Spleen (tissue), 13 donors: Measurements from ENCODE around the gene L2HGDH. TPM values are rescaled to one million over a fixed set of nuclear protein-coding genes. Genes with fewer than 3 reads are reported as not detected.

Source experiments
- DNase-seq: peaks from one replicate; pipeline ENCODE4 v3.0.0-alpha.2; 2020
- H3K27ac ChIP-seq, 8 donors: fragments of 200-600 bp; sonication (generic) in 7 of 8; 1 replicate in 4 of 8; 2 replicates in 4 of 8; pipeline versions ENCODE4 v1.5.0 to v1.8.0; 2016 to 2021; ENCODE audit warnings: inconsistent platforms in 4 of 8, mild to moderate bottlenecking in 4 of 8, moderate library complexity in 1 of 8
- H3K27me3 ChIP-seq, 7 donors: fragments of 200-600 bp; sonication (generic) in 6 of 7; replicated peaks in 1 of 7; 1 replicate in 4 of 7; 2 replicates in 3 of 7; pipeline versions ENCODE4 v1.5.0 to v1.8.0; 2016 to 2021; ENCODE audit warnings: inconsistent platforms in 3 of 7, mild to moderate bottlenecking in 1 of 7
- H3K36me3 ChIP-seq, 6 donors: fragments of 200-600 bp; sonication (generic) in 5 of 6; 1 replicate in 4 of 6; 2 replicates in 2 of 6; pipeline versions ENCODE4 v1.5.0 to v1.8.0; 2016 to 2021; ENCODE audit warnings: inconsistent platforms in 2 of 6
- H3K4me1 ChIP-seq, 6 donors: fragments of 200-600 bp; sonication (generic) in 5 of 6; 1 replicate in 3 of 6; 2 replicates in 3 of 6; pipeline versions ENCODE4 v1.5.0 to v1.8.0; 2016 to 2021; ENCODE audit warnings: inconsistent platforms in 3 of 6
- H3K4me3 ChIP-seq, 8 donors: fragments of 200-600 bp; sonication (generic) in 7 of 8; 1 replicate in 4 of 8; 2 replicates in 4 of 8; pipeline versions ENCODE4 v1.5.0 to v1.8.0; 2016 to 2021; ENCODE audit warnings: inconsistent platforms in 4 of 8, mild to moderate bottlenecking in 4 of 8, moderate library complexity in 2 of 8
- H3K9me3 ChIP-seq, 8 donors: fragments of 200-600 bp; sonication (generic) in 7 of 8; 1 replicate in 4 of 8; 2 replicates in 4 of 8; pipeline versions ENCODE4 v1.5.0 to v1.8.0; 2016 to 2021; ENCODE audit warnings: inconsistent platforms in 4 of 8
- POLR2A ChIP-seq, 3 donors: fragments of 450-650 bp; IDR thresholded peaks; one replicate each; pipeline ENCODE4 v1.5.1; 2017; ENCODE audit warnings: antibody characterized with exemption in 3 of 3, mild to moderate bottlenecking in 1 of 3
- POLR2AphosphoS5 ChIP-seq, 3 donors: sonication (generic); formaldehyde crosslinking; IDR thresholded peaks; one replicate each; pipeline ENCODE4 v1.5.1; 2017; ENCODE audit warnings: antibody characterized with exemption in 3 of 3
- WGBS, 5 donors: extraction: QIAGEN DNeasy Blood & Tissue Kit in 3 of 5; methylation state at CpG; one replicate each; pipeline versions ENCODE4 v1.1.5 to v1.1.7; 2013 to 2018; 5-methylcytosine and 5-hydroxymethylcytosine counted together
- intact Hi-C: fragments of 100-400 bp; cut with DNase I; formaldehyde crosslinking; loops from one replicate; pipeline ENCODE4 v1.15.0; 2023; ENCODE audit warnings: low total_unique reads
- long read RNA-seq, 2 donors: transcript quantifications; one replicate each; lab custom pipeline, GENCODE V29; 2026
- polyA plus RNA-seq, 3 donors: library from polyadenylated mRNA; stranded (reverse); fragments of 200-250 nt; gene quantifications; one replicate each; pipeline ENCODE4 v1.2.1, GENCODE V29; 2013
- total RNA-seq, 7 donors: library from RNA; depleted of rRNA in 3 of 7; stranded (reverse); fragments of >200 nt in 3 of 7; fragmentation: NEBNext Ultra II Directional in 4 of 7; extraction: Animal tissue kit (Norgen Biotek cat#: 25700) in 4 of 7; gene quantifications; one replicate each; pipeline versions ENCODE4 v1.1.0 to v1.2.1, GENCODE V29; 2016 to 2021
- TF ChIP-seq, protein P1 (sequence below), 11 experiments: fragments of 200-600 bp in 7 of 11; fragments of 450-650 bp in 4 of 11; sonication (generic) in 4 of 11; IDR thresholded peaks in 8 of 11; conservative IDR thresholded peaks in 3 of 11; 1 replicate in 7 of 11; 2 replicates in 4 of 11; pipeline versions ENCODE4 v1.4.0 to v1.8.0; 2016 to 2021; ENCODE audit warnings: antibody characterized with exemption in 11 of 11, inconsistent platforms in 4 of 11, mild to moderate bottlenecking in 1 of 11
- donor health status: healthy with polysubstance abuse.
- donor health status: DM: no; HTN: no; CAD: no; lungs with moderate emphysema.
- donor health status: DM: no; HTN: no; CAD: no.
- donor health status: Bipolar disorder and iron deficiency.
- donor health status: healthy.
- donor health status: DM: no; HTN: no; CAD: no.
- donor health status: DM: yes; HTN: yes; CAD: no.

The L2HGDH gene
- total RNA-seq (1 to 10 TPM; 2.8 to 4.9 (median 3.9) TPM), polyA plus RNA-seq (1 to 10 TPM in 2 of 3 donors, under 1 TPM in 1; 0.72 to 1.2 (median 1.2) TPM)
- long read RNA-seq, donor 1, partial matches to known transcripts: 0 of 6 reads
- long read RNA-seq, donor 1, other reads (novel, unspliced or antisense): 6 of 6 reads
- long read RNA-seq, donor 2: 0 reads

DNA sequence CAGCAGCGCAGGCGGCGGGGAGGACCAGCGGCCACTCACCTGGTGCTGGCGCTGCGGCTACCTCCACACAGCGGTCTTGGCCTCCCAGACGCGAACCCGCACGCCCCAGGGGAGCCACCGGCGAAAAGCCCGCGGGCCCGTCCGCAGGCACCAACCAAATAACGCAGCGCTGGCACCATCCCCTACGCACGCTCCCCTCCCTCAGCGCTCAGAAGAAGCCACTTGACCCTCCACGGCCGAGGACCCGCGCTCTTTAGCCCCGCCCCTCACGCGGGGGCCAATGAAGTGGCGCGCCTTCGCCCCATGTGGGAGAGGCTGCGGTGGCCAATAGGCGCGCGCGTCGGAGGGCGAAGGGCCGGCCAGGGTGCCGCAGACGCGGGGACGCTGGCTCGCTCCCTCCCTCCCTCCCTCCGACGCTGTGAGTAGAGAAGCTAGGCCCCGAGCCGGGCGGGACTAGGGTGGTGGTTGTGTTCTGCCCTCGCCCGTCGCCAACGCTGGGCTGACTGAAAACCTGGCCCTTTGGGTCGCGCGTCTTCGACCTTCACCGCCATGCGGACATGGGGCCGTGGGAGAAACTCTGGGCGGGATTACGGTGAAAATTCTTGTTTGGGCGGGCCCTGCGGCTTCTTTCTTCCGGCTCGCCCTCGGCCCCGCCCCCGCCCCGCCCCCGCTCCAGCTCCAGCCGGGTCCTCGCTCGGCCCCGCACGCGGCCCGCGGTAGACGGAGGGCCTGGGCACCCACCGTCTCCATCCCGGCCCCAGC lies at the start of gene L2HGDH, which contains the start of gene DMAC2L:
TSS of gene L2HGDH (minus strand) at position 258 of the 762 bp plus-strand sequence. CDS start at position 179, 79 bp downstream.
TSS of gene DMAC2L (plus strand) at position 353 of the 762 bp plus-strand sequence. CDS start 9,164 bp downstream, outside the sequence.
- Histone ChIP-seq H3K9me3 (no peaks in the 10 kb centered on the region), H3K27me3 (no peaks in the 10 kb centered on the region), H3K36me3 (peaks cover 0 to 9% (median 0%) of the 10 kb centered on the region in 6 donors), H3K4me3 (peak within 1 kb of the TSS; percentile 68 to 96 (median 86)), H3K4me1 (peaks cover 10 to 41% (median 21%) of the 10 kb centered on the region in 6 donors), H3K27ac (peak within 1 kb of the TSS; percentile 90 to 98 (median 93))
- peak; percentile 96 for DNase-seq
- intact Hi-C loops: no loop called here
- TF ChIP-seq, protein P1, sequence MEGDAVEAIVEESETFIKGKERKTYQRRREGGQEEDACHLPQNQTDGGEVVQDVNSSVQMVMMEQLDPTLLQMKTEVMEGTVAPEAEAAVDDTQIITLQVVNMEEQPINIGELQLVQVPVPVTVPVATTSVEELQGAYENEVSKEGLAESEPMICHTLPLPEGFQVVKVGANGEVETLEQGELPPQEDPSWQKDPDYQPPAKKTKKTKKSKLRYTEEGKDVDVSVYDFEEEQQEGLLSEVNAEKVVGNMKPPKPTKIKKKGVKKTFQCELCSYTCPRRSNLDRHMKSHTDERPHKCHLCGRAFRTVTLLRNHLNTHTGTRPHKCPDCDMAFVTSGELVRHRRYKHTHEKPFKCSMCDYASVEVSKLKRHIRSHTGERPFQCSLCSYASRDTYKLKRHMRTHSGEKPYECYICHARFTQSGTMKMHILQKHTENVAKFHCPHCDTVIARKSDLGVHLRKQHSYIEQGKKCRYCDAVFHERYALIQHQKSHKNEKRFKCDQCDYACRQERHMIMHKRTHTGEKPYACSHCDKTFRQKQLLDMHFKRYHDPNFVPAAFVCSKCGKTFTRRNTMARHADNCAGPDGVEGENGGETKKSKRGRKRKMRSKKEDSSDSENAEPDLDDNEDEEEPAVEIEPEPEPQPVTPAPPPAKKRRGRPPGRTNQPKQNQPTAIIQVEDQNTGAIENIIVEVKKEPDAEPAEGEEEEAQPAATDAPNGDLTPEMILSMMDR (IDR thresholded peaks at IDR 0.05 in 8 of 11, conservative IDR thresholded peaks at IDR 0.05 in 3 of 11): peak in 5 of 11 experiments; percentile 14 to 55 (median 22)
- TF ChIP-seq POLR2A (IDR thresholded peaks at IDR 0.05): peak in 2 of 3 donors; percentile 59 to 80
- TF ChIP-seq POLR2AphosphoS5 (IDR thresholded peaks at IDR 0.05): peak; percentile 95 to 97 (median 96)
- 0 to 1% (median 0%) methylated on average over 6 to 83 of the region's 83 CpGs for WGBS, 5 donors

DNA sequence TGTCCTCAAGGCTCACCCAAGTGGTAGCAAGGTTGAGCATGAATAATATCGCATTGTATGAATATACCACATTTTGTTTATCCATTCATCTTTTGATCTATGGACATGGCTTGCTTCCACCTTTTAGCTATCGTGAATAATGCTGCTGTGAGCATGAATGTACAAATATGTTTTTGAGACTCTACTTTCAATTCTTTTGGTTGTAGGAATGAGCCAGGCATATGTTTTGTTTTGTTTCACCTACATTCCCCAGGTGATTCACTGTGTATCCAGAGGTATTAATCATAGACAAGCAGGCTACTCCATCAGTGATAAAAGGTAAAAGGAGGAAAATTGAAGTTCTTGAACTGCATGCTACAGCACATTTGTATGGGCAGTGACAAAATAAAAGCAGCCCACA lies 48.8 kb upstream of the L2HGDH start:
- H3K36me3 ChIP-seq: peaks cover 0 to 30% (median 7%) of the 10 kb centered on the region in 6 donors
- TF ChIP-seq, protein P1 (IDR thresholded peaks at IDR 0.05 in 8 of 11, conservative IDR thresholded peaks at IDR 0.05 in 3 of 11): no peak
- TF ChIP-seq POLR2A (IDR thresholded peaks at IDR 0.05): no peak
- no peak for TF ChIP-seq POLR2AphosphoS5 (IDR thresholded peaks at IDR 0.05)
- DNase-seq: no peak
- H3K4me1 ChIP-seq: peaks cover 11 to 48% (median 30%) of the 10 kb centered on the region in 6 donors
- no peaks in the 10 kb centered on the region for H3K27me3 ChIP-seq
- no peaks in the 10 kb centered on the region for H3K9me3 ChIP-seq
- H3K4me3 ChIP-seq: no peak overlapping the region
- intact Hi-C loops: no loop called here
- H3K27ac ChIP-seq: no peak overlapping the region
- whole genome bisulfite sequencing, 5 donors: 94 to 98% (median 96%) methylated on average over 2 of the region's 2 CpGs

DNA sequence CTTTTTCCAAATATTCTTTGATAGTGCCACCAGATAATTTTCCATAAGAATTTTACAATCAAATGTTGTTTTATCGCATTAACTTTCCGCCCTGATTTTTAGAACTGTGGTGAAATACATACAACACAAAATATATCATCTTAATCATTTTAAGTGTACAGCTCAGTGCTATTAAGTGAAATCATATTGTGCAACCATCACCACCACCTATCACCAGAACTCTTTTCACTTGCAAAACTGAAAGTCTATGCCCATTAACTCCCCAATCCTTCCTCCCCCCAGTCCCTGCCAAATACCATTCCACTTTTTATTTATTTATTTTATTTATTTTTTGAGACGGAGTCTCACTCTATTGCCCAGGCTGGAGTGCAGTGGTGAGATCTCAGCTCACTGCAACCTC lies 48.1 kb upstream of the L2HGDH start:
- Histone ChIP-seq H3K36me3 (peaks cover 0 to 32% (median 7%) of the 10 kb centered on the region in 6 donors), H3K27me3 (no peaks in the 10 kb centered on the region), H3K27ac (no peak overlapping the region), H3K9me3 (no peaks in the 10 kb centered on the region), H3K4me1 (peaks cover 11 to 40% (median 26%) of the 10 kb centered on the region in 6 donors), H3K4me3 (no peak overlapping the region)
- no peak for DNase-seq
- 91 to 98% (median 97%) methylated on average over 3 of the region's 3 CpGs for WGBS, 5 donors
- intact Hi-C loops: no loop called here
- TF ChIP-seq POLR2A (IDR thresholded peaks at IDR 0.05): no peak
- TF ChIP-seq, protein P1 (IDR thresholded peaks at IDR 0.05 in 8 of 11, conservative IDR thresholded peaks at IDR 0.05 in 3 of 11): no peak

DNA sequence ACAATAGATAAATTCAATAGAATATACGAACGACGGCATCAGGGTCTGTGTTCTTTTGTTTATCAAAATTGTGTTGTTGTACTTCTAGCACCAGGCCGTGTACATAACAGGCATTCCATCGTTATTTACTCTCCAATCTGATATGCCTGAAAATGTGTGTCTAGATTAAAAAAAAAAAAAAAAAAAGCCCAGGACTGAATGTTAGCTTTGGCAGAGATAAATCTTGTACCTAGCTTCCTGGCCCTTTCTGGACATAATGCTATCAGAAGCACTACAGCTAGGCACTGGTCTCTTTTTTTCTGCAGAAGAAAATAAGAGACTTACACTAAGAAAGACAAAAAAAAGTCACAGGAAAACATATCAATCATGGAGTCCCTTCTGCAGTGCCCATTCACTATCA lies 47.6 kb upstream of the L2HGDH start:
- Histone ChIP-seq H3K27ac (no peak overlapping the region), H3K27me3 (no peaks in the 10 kb centered on the region), H3K36me3 (peaks cover 0 to 33% (median 7%) of the 10 kb centered on the region in 6 donors), H3K4me1 (peaks cover 11 to 36% (median 21%) of the 10 kb centered on the region in 6 donors), H3K4me3 (no peak overlapping the region), H3K9me3 (no peaks in the 10 kb centered on the region)
- 94 to 97% (median 96%) methylated on average over 5 of the region's 5 CpGs for WGBS, 5 donors
- intact Hi-C loops: no loop called here
- no peak for DNase-seq
- TF ChIP-seq, protein P1 (IDR thresholded peaks at IDR 0.05 in 8 of 11, conservative IDR thresholded peaks at IDR 0.05 in 3 of 11): no peak
- TF ChIP-seq POLR2AphosphoS5 (IDR thresholded peaks at IDR 0.05) (no peak), POLR2A (IDR thresholded peaks at IDR 0.05) (no peak)
